ENCODE measurements around the gene L3MBTL4.

L3MBTL4 gene

DNA sequence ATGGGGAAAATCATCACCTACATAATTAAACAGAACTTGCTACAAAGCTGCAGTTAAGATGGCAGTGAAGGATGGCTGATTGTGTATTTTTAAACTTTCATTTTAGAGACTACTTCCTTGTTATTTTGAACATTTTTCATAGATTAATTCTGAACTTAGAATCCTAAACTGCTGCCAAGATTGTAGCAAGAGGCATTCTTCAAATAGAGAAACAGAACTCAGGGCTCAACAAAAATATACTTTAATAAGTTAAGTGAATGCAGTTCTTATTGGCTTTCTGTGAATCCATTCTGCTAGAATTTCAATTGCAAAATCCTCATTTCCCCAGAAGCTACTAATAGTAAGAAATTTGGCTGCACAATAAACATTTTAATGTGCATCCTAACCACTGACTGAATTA lies 160.3 kb downstream of the L3MBTL4 start:
- Histone ChIP-seq H3K27me3 (ENCODE audit: control insufficient read depth in 1 of 2, insufficient read depth in 1 of 2, low read length in 2 of 2) (no peaks in the 10 kb centered on the region), H3K4ac (ENCODE audit: low read depth in 1 of 2, low read length in 2 of 2) (no peak overlapping the region), H2BK120ac (ENCODE audit: low read depth, low read length) (no peak overlapping the region), H3K4me2 (ENCODE audit: low read length, poor library complexity, severe bottlenecking) (no peak overlapping the region), H2BK15ac (ENCODE audit: low read depth, poor library complexity, severe bottlenecking) (no peak overlapping the region), H2BK12ac (ENCODE audit: low read length in 2 of 2) (no peak overlapping the region), H3K23ac (ENCODE audit: low read length in 2 of 2) (no peak overlapping the region), H2AFZ (ENCODE audit: low read depth, low read length) (no peak overlapping the region), H3K9me3 (ENCODE audit: control insufficient read depth, low read length) (peaks cover 8% of the 10 kb centered on the region), H3K9ac (ENCODE audit: low read length) (no peak overlapping the region), H3K14ac (ENCODE audit: low read length in 2 of 2) (no peak overlapping the region), H3K18ac (ENCODE audit: low read depth in 1 of 2, low read length in 2 of 2) (no peak overlapping the region), H3K4me3 (ENCODE audit: insufficient read depth in 1 of 2, low read depth in 1 of 2, low read length in 2 of 2) (peak overlapping the region in 1 of 2 experiments; percentile 31), H2AK5ac (ENCODE audit: low read length, severe bottlenecking) (no peak overlapping the region), H3K79me1 (replicated peaks; ENCODE audit: low read length, poor library complexity, severe bottlenecking) (no peaks in the 10 kb centered on the region), H2BK5ac (ENCODE audit: low read depth, low read length, poor library complexity, severe bottlenecking) (no peak overlapping the region), H4K91ac (ENCODE audit: low read length) (no peak overlapping the region), H3K4me1 (ENCODE audit: control insufficient read depth, insufficient read depth, low read depth, low read length) (no peaks in the 10 kb centered on the region), H3K27ac (ENCODE audit: low read length, poor library complexity, severe bottlenecking) (no peak overlapping the region), H3K36me3 (ENCODE audit: control insufficient read depth in 1 of 2, insufficient read depth in 2 of 2, low read depth in 1 of 2, low read length in 2 of 2) (no peaks in the 10 kb centered on the region), H4K8ac (ENCODE audit: low read length) (no peak overlapping the region)
- DNase-seq, result no peak

DNA sequence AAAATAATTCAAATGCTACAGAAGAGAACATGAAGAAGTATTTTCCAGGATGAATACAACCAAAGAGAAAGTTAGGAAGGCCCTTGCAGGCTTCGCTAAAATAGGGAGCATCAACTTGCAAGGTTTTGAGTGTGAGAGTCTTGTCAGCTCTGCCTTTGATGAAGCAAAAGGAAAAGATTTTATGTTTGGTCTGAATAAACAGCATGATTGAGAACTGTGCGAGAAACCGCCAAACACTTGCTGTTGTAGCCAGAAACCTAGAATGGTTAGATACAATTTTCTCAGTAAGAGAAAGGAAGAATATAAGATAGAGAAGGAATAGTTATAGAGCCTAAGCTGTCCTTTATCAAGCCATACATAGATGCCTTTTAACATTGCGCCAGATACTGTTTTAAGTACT lies 163.6 kb downstream of the L3MBTL4 start:
- H3K9ac ChIP-seq (ENCODE audit: low read length), result no peak overlapping the region
- no peak overlapping the region for H2BK12ac ChIP-seq (ENCODE audit: low read length in 2 of 2)
- no peak overlapping the region for H2AFZ ChIP-seq (ENCODE audit: low read depth, low read length)
- WGBS, result 95% methylated on average over 3 of the region's 4 CpGs
- no peak overlapping the region for H2AK5ac ChIP-seq (ENCODE audit: low read length, severe bottlenecking)
- no peak overlapping the region for H3K27ac ChIP-seq (ENCODE audit: low read length, poor library complexity, severe bottlenecking)
- no peaks in the 10 kb centered on the region for H3K36me3 ChIP-seq (ENCODE audit: control insufficient read depth in 1 of 2, insufficient read depth in 2 of 2, low read depth in 1 of 2, low read length in 2 of 2)
- no peak for DNase-seq
- H3K23ac ChIP-seq (ENCODE audit: low read length in 2 of 2), result no peak overlapping the region
- H3K27me3 ChIP-seq (ENCODE audit: control insufficient read depth in 1 of 2, insufficient read depth in 1 of 2, low read length in 2 of 2), result no peaks in the 10 kb centered on the region
- H2BK5ac ChIP-seq (ENCODE audit: low read depth, low read length, poor library complexity, severe bottlenecking), result no peak overlapping the region
- H4K91ac ChIP-seq (ENCODE audit: low read length), result no peak overlapping the region
- H3K14ac ChIP-seq (ENCODE audit: low read length in 2 of 2), result no peak overlapping the region
- H3K9me3 ChIP-seq (ENCODE audit: control insufficient read depth, low read length), result no peaks in the 10 kb centered on the region
- no peak overlapping the region for H3K18ac ChIP-seq (ENCODE audit: low read depth in 1 of 2, low read length in 2 of 2)
- H4K8ac ChIP-seq (ENCODE audit: low read length), result no peak overlapping the region
- no peak overlapping the region for H3K4ac ChIP-seq (ENCODE audit: low read depth in 1 of 2, low read length in 2 of 2)
- no peak overlapping the region for H3K4me3 ChIP-seq (ENCODE audit: insufficient read depth in 1 of 2, low read depth in 1 of 2, low read length in 2 of 2)
- H3K4me2 ChIP-seq (ENCODE audit: low read length, poor library complexity, severe bottlenecking), result no peak overlapping the region
- H3K79me1 ChIP-seq (replicated peaks; ENCODE audit: low read length, poor library complexity, severe bottlenecking), result no peaks in the 10 kb centered on the region
- no peak overlapping the region for H2BK15ac ChIP-seq (ENCODE audit: low read depth, poor library complexity, severe bottlenecking)
- no peak overlapping the region for H2BK120ac ChIP-seq (ENCODE audit: low read depth, low read length)
- no peaks in the 10 kb centered on the region for H3K4me1 ChIP-seq (ENCODE audit: control insufficient read depth, insufficient read depth, low read depth, low read length)

DNA sequence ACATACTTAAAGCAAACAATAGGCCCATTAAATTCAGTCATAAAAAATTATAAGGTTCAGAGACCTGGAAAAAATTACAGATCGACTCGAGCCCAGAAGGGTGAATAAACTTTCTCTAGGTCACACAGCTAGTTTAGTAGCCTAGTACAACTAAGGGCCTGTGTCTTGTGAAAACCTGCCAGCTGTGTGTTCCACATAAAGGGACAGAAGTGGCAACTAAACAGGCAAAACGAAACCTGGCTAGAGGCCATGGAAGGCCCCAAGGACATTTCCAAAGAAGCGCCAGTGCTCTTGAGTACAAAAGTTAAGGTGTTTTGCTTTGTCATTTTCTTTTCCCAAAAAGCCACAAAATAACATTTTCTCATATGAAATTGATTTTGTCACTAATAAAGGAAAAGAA lies 164.9 kb downstream of the L3MBTL4 start:
- H2BK12ac ChIP-seq (ENCODE audit: low read length in 2 of 2), result no peak overlapping the region
- no peak overlapping the region for H2BK5ac ChIP-seq (ENCODE audit: low read depth, low read length, poor library complexity, severe bottlenecking)
- H3K4me3 ChIP-seq (ENCODE audit: insufficient read depth in 1 of 2, low read depth in 1 of 2, low read length in 2 of 2), result no peak overlapping the region
- no peak overlapping the region for H3K27ac ChIP-seq (ENCODE audit: low read length, poor library complexity, severe bottlenecking)
- no peaks in the 10 kb centered on the region for H3K36me3 ChIP-seq (ENCODE audit: control insufficient read depth in 1 of 2, insufficient read depth in 2 of 2, low read depth in 1 of 2, low read length in 2 of 2)
- no peak overlapping the region for H2BK15ac ChIP-seq (ENCODE audit: low read depth, poor library complexity, severe bottlenecking)
- no peak overlapping the region for H3K9ac ChIP-seq (ENCODE audit: low read length)
- no peak overlapping the region for H3K23ac ChIP-seq (ENCODE audit: low read length in 2 of 2)
- H3K4me1 ChIP-seq (ENCODE audit: control insufficient read depth, insufficient read depth, low read depth, low read length), result no peaks in the 10 kb centered on the region
- H4K91ac ChIP-seq (ENCODE audit: low read length), result no peak overlapping the region
- no peaks in the 10 kb centered on the region for H3K9me3 ChIP-seq (ENCODE audit: control insufficient read depth, low read length)
- no peak overlapping the region for H3K4me2 ChIP-seq (ENCODE audit: low read length, poor library complexity, severe bottlenecking)
- no peak for DNase-seq
- no peak overlapping the region for H3K14ac ChIP-seq (ENCODE audit: low read length in 2 of 2)
- no peaks in the 10 kb centered on the region for H3K27me3 ChIP-seq (ENCODE audit: control insufficient read depth in 1 of 2, insufficient read depth in 1 of 2, low read length in 2 of 2)
- no peak overlapping the region for H2AFZ ChIP-seq (ENCODE audit: low read depth, low read length)
- no peak overlapping the region for H4K8ac ChIP-seq (ENCODE audit: low read length)
- H3K18ac ChIP-seq (ENCODE audit: low read depth in 1 of 2, low read length in 2 of 2), result no peak overlapping the region
- H3K79me1 ChIP-seq (replicated peaks; ENCODE audit: low read length, poor library complexity, severe bottlenecking), result no peaks in the 10 kb centered on the region
- H2BK120ac ChIP-seq (ENCODE audit: low read depth, low read length), result no peak overlapping the region
- WGBS, result 84% methylated on average over 3 of the region's 4 CpGs
- H3K4ac ChIP-seq (ENCODE audit: low read depth in 1 of 2, low read length in 2 of 2), result no peak overlapping the region
- H2AK5ac ChIP-seq (ENCODE audit: low read length, severe bottlenecking), result no peak overlapping the region

DNA sequence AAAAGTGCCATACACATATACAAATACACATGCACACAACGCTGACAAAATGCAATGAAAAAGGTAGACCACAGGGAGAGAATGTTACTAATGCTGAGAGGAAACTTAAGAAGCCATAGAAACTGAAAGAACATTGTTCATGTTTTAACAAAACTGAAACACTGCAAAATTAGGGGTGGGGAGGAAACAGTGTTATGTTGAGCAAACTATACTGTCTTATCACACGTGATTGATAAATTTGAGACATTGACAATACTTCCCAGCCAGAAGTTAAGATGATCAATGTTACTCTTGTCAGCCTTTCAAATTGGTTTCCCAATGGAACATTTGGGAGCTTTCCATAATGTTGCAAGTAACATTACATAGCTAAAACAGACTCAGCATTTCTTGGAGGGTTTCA lies 165.5 kb downstream of the L3MBTL4 start:
- Histone ChIP-seq H3K4me2 (ENCODE audit: low read length, poor library complexity, severe bottlenecking) (no peak overlapping the region), H3K14ac (ENCODE audit: low read length in 2 of 2) (no peak overlapping the region), H3K4me3 (ENCODE audit: insufficient read depth in 1 of 2, low read depth in 1 of 2, low read length in 2 of 2) (no peak overlapping the region), H3K4ac (ENCODE audit: low read depth in 1 of 2, low read length in 2 of 2) (no peak overlapping the region), H2BK5ac (ENCODE audit: low read depth, low read length, poor library complexity, severe bottlenecking) (no peak overlapping the region), H3K23ac (ENCODE audit: low read length in 2 of 2) (no peak overlapping the region), H2AFZ (ENCODE audit: low read depth, low read length) (no peak overlapping the region), H2BK120ac (ENCODE audit: low read depth, low read length) (no peak overlapping the region), H3K79me1 (replicated peaks; ENCODE audit: low read length, poor library complexity, severe bottlenecking) (no peaks in the 10 kb centered on the region), H2BK15ac (ENCODE audit: low read depth, poor library complexity, severe bottlenecking) (no peak overlapping the region), H3K27me3 (ENCODE audit: control insufficient read depth in 1 of 2, insufficient read depth in 1 of 2, low read length in 2 of 2) (no peaks in the 10 kb centered on the region), H4K8ac (ENCODE audit: low read length) (no peak overlapping the region), H2BK12ac (ENCODE audit: low read length in 2 of 2) (no peak overlapping the region), H3K36me3 (ENCODE audit: control insufficient read depth in 1 of 2, insufficient read depth in 2 of 2, low read depth in 1 of 2, low read length in 2 of 2) (no peaks in the 10 kb centered on the region), H3K9ac (ENCODE audit: low read length) (no peak overlapping the region), H3K9me3 (ENCODE audit: control insufficient read depth, low read length) (no peaks in the 10 kb centered on the region), H3K4me1 (ENCODE audit: control insufficient read depth, insufficient read depth, low read depth, low read length) (no peaks in the 10 kb centered on the region), H3K18ac (ENCODE audit: low read depth in 1 of 2, low read length in 2 of 2) (no peak overlapping the region), H3K27ac (ENCODE audit: low read length, poor library complexity, severe bottlenecking) (no peak overlapping the region), H2AK5ac (ENCODE audit: low read length, severe bottlenecking) (no peak overlapping the region), H4K91ac (ENCODE audit: low read length) (no peak overlapping the region)
- no peak for DNase-seq
- 40% methylated on average over 1 of the region's 2 CpGs for WGBS
